Measurements from ENCODE around the gene TMEM178B.
"Not testable (repeated sequence)": the region's sequence is repeated elsewhere in the genome, so short reads cannot be mapped to it uniquely, and the experiment has no call there.

The TMEM178B gene

GRCh38 chr7:141144921-141145629 is 71.2 kb downstream of the TMEM178B start:
- DNase-seq = no peak

GRCh38 chr7:141145630-141145982 is 71.7 kb downstream of the TMEM178B start:
- no peak for DNase-seq

- no peak for DNase-seq
Observed at GRCh38 chr7:141147482-141147881, 73.6 kb downstream of the TMEM178B start.

- DNase-seq = no peak
Observed at GRCh38 chr7:141150465-141150864, 76.6 kb downstream of the TMEM178B start.

- no peak for DNase-seq
Observed at GRCh38 chr7:141151746-141152145, 77.9 kb downstream of the TMEM178B start.

- no peak for DNase-seq
Observed at GRCh38 chr7:141153231-141153630, 79.4 kb downstream of the TMEM178B start.

GRCh38 chr7:141154131-141154732 is 80.4 kb downstream of the TMEM178B start:
- DNase-seq = no peak

GRCh38 chr7:141156407-141156806 is 82.5 kb downstream of the TMEM178B start:
- DNase-seq = no peak

GRCh38 chr7:141157138-141157765 is 83.4 kb downstream of the TMEM178B start:
- DNase-seq = no peak

GRCh38 chr7:141158561-141158960 is 84.7 kb downstream of the TMEM178B start:
- no peak for DNase-seq

GRCh38 chr7:141160246-141160860 is 86.5 kb downstream of the TMEM178B start:
- DNase-seq = no peak

GRCh38 chr7:141161550-141162535 is 88.0 kb downstream of the TMEM178B start:
- DNase-seq = no peak

- DNase-seq = no peak
Observed at GRCh38 chr7:141165521-141165920, 91.7 kb downstream of the TMEM178B start.

- DNase-seq = no peak
Observed at GRCh38 chr7:141166926-141167325, 93.1 kb downstream of the TMEM178B start.

- DNase-seq = no peak
Observed at GRCh38 chr7:141167381-141167964, 93.6 kb downstream of the TMEM178B start.

GRCh38 chr7:141169157-141169556 is 95.3 kb downstream of the TMEM178B start:
- not testable (repeated sequence) for DNase-seq

- not testable (repeated sequence) for DNase-seq
Observed at GRCh38 chr7:141175728-141176127, 101.9 kb downstream of the TMEM178B start.

- DNase-seq = peak; percentile 5
Observed at GRCh38 chr7:141177120-141177519, 103.3 kb downstream of the TMEM178B start.

- DNase-seq = no peak
Observed at GRCh38 chr7:141178486-141179135, 104.7 kb downstream of the TMEM178B start.

- no peak for DNase-seq
Observed at GRCh38 chr7:141181812-141182211, 107.9 kb downstream of the TMEM178B start.

GRCh38 chr7:141184532-141185190 is 110.8 kb downstream of the TMEM178B start:
- no peak for DNase-seq
